Upper lobe of right lung (tissue), 1 donor: Measurements from ENCODE around the gene NAXD. TPM values are rescaled to one million over a fixed set of nuclear protein-coding genes. Genes with fewer than 3 reads are reported as not detected.

Experiments used
- ATAC-seq: fragments of 200-7000 bp; cut with Tn5 transposase; one replicate; pipeline ENCODE4 v1.9.1; 2020; ENCODE audit warnings: mild to moderate bottlenecking, moderate library complexity
- DNase-seq: peaks from one replicate; pipeline ENCODE4 v3.0.0-alpha.2; 2020
- H3K27ac ChIP-seq: fragments of 200-600 bp; one replicate; pipeline ENCODE4 v1.8.0; 2022
- H3K27me3 ChIP-seq: fragments of 200-600 bp; one replicate; pipeline ENCODE4 v1.8.0; 2022; ENCODE audit warnings: mild to moderate bottlenecking
- H3K36me3 ChIP-seq: fragments of 200-600 bp; one replicate; pipeline ENCODE4 v1.8.0; 2022
- H3K4me1 ChIP-seq: fragments of 200-600 bp; one replicate; pipeline ENCODE4 v1.8.0; 2022
- H3K4me3 ChIP-seq: fragments of 200-600 bp; one replicate; pipeline ENCODE4 v1.8.0; 2022; ENCODE audit warnings: mild to moderate bottlenecking
- H3K9me3 ChIP-seq: fragments of 200-600 bp; one replicate; pipeline ENCODE4 v1.8.0; 2022
- intact Hi-C: fragments of 100-400 bp; cut with DNase I; formaldehyde crosslinking; loops from one replicate; pipeline ENCODE4 v1.11.0; 2022
- total RNA-seq: library from RNA; stranded (reverse); fragmentation: NEBNext Ultra II Directional; extraction: Animal tissue kit (Norgen Biotek cat#: 25700); gene quantifications from one replicate; pipeline ENCODE4 v1.2.1, GENCODE V29; 2021
- TF ChIP-seq, protein P1 (sequence below): fragments of 200-600 bp; IDR thresholded peaks from one replicate; pipeline ENCODE4 v1.8.0; 2022; ENCODE audit warnings: antibody characterized with exemption
- donor health status: DM: no; HTN: yes; CAD: no; lungs with severe emphysema.

The NAXD gene
- total RNA-seq, 1 donor from 2014 or later = 32.2 TPM

DNA sequence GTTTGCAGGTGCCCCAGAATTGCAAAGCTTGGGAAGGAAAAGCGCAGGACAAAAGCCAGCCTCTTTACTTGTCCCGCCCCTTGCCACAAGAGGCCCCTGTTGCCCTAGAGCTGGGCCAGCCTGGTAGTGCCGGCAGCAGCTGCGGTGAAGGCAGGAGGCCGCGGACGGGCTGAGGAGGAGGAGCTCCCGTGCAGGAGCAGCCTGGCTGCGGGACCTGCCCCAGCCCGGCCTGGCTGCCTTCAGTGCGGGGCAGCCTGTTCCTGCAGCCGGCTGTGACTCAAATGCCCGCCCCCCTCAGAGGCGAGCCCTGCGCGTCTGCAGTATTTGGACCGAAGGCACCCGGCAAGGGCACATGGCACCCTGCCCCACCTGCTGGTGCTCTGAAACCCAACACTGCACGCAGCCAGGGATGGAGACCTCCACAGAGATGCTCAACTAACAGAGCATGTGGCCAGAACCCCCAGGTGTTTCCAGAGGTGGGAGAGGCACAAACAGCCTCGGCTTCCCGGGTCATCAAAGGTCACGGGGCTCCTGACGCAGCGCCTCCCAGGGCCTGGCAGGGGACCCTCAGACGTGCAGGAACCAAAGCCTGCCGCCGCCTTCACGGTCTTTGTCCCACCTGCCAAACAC lies 29.7 kb downstream of the NAXD start:
- DNase-seq (peak; percentile 84), ATAC-seq (peak; percentile 88)
- H3K27me3 ChIP-seq = no peaks in the 10 kb centered on the region
- no peaks in the 10 kb centered on the region for H3K4me1 ChIP-seq
- H3K4me3 ChIP-seq = no peak overlapping the region
- H3K9me3 ChIP-seq = no peaks in the 10 kb centered on the region
- TF ChIP-seq, protein P1, sequence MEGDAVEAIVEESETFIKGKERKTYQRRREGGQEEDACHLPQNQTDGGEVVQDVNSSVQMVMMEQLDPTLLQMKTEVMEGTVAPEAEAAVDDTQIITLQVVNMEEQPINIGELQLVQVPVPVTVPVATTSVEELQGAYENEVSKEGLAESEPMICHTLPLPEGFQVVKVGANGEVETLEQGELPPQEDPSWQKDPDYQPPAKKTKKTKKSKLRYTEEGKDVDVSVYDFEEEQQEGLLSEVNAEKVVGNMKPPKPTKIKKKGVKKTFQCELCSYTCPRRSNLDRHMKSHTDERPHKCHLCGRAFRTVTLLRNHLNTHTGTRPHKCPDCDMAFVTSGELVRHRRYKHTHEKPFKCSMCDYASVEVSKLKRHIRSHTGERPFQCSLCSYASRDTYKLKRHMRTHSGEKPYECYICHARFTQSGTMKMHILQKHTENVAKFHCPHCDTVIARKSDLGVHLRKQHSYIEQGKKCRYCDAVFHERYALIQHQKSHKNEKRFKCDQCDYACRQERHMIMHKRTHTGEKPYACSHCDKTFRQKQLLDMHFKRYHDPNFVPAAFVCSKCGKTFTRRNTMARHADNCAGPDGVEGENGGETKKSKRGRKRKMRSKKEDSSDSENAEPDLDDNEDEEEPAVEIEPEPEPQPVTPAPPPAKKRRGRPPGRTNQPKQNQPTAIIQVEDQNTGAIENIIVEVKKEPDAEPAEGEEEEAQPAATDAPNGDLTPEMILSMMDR = peak; percentile 32
- no peak overlapping the region for H3K27ac ChIP-seq
- intact Hi-C loops = no loop called here
- peaks cover 59% of the 10 kb centered on the region for H3K36me3 ChIP-seq

DNA sequence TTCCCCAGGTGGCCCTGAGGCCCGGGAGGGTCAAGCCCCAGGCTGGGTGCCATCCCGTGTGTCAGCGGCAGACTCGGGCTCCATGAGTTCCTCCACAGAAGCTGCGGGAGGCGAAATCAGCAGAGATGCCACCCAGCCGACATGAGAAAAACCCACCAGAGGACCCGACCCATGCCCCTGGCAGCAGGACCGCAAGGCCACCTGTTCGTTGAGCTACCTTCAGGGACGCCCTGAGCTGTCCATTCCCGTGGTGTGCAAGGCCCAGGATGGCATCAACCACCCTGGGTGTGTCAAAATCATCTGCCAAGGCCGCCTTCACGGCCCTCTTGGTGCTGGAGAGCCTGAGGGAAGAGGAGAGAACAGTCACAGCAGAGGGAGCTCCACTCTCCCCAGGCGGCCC lies 30.4 kb downstream of the NAXD start:
- Histone ChIP-seq H3K27me3 (no peaks in the 10 kb centered on the region), H3K36me3 (peaks cover 61% of the 10 kb centered on the region), H3K4me3 (no peak overlapping the region), H3K27ac (no peak overlapping the region), H3K4me1 (no peaks in the 10 kb centered on the region), H3K9me3 (no peaks in the 10 kb centered on the region)
- TF ChIP-seq, protein P1 = no peak
- intact Hi-C loops = no loop called here
- DNase-seq (no peak), ATAC-seq (no peak)

DNA sequence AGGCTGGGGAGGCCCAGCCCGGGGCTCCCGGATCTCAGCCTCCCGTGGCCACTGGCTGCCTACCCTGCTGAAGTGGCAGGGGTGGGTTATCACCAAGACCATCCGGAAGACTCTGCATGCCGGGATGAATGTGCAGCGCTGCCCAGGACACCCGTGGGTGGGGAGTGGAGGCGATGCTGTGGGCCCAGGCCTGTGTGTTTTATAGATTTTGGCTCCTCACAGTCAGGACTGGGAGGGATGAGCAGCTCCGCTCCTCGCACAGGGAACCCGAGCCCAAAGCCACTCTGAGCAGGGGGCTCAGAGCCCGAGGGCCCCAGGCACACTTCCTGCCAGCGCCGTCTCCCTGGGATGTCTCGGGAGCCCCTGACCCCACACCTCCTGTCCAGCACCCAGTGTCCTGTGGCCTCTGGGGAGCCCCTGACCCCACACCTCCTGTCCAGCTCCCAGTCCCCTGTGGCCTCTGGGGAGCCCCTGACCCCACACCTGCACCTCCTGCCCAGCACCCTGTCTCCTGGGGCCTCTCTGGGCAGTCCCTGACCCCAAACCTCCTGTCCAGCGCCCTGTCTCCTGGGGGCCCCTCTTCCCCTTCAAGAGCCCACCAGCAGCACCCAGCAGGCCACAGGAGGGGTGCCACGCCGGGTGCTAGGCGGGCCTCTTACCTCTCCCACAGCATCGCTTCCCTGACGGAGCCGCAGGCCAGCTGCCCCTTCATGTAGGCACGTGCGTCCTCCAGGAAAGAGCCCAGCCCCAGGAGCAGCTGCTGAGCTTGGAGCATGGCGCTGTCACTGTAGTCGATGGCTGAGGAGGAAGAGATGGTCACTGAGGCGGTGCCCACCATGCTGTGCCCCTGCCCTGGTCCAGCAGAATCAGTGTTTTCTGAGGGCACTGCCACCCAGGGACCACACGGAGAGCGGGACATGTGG lies 31.4 kb downstream of the NAXD start:
- no peak for DNase-seq
- H3K27ac ChIP-seq = no peak overlapping the region
- no peak for ATAC-seq
- H3K4me1 ChIP-seq = no peaks in the 10 kb centered on the region
- H3K4me3 ChIP-seq = no peak overlapping the region
- peaks cover 57% of the 10 kb centered on the region for H3K36me3 ChIP-seq
- no peaks in the 10 kb centered on the region for H3K27me3 ChIP-seq
- H3K9me3 ChIP-seq = no peaks in the 10 kb centered on the region
- TF ChIP-seq, protein P1 = no peak
- intact Hi-C loops = no loop called here

DNA sequence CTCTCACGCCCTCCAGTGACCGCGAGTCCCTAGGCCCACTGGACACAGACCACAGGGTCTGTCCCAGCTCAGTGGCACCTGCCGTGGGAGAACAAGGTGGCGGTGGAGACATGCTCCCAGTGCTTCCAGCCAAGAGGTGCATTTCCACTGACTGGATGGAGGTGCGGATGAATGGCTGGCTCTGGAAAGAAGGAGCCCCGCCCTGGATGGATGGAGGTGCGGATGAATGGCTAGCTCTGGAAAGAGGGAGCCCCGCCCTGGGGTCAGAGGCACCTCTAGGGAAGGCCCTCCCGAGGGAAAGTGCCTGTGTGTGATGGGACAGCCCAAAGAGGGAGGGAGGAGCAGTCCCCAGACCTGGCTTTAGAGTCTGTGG lies 32.0 kb downstream of the NAXD start:
- no peak for ATAC-seq
- TF ChIP-seq, protein P1 = no peak
- Histone ChIP-seq H3K4me3 (no peak overlapping the region), H3K27me3 (no peaks in the 10 kb centered on the region), H3K9me3 (no peaks in the 10 kb centered on the region), H3K36me3 (peaks cover 50% of the 10 kb centered on the region), H3K27ac (no peak overlapping the region), H3K4me1 (no peaks in the 10 kb centered on the region)
- intact Hi-C loops = no loop called here
- DNase-seq = no peak

DNA sequence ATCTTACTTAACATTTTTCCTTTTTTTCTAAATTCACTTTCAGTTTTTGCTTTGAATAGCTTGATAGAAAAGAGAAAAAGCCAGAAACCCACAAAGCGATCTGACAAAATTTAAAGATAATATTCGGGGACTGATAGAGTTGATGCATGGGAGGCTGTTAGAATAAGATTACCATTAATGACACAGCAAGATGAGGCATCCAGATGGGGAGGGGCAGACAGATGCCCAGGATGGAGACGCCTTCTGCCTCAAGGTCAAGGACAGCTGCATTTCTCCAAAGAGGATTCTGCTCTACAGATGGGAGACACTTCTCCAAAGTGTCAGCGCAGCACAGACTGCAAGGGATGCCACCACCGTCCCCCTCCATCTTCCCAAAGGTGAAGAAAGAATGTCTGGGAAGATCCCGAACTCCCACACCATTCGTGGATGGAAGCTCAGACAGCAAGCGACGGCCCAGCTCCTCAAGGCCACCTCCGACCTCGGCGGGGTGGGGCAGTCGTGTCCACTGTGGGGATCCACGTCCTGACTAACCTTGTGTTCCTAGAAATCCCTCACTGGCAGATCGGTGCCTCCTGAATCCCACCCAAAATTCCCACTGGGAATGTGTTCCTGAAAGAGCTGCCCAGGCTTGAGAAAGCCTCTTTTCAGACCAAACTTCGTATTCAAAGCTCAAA lies 32.9 kb downstream of the NAXD start:
- ATAC-seq = no peak

More for the DNA sequence above, 32.9 kb downstream of the NAXD start:
- H3K27me3 ChIP-seq = no peaks in the 10 kb centered on the region
- DNase-seq = no peak
- H3K4me3 ChIP-seq = no peak overlapping the region
- intact Hi-C loops = no loop called here
- no peaks in the 10 kb centered on the region for H3K9me3 ChIP-seq
- H3K36me3 ChIP-seq = peaks cover 45% of the 10 kb centered on the region
- no peaks in the 10 kb centered on the region for H3K4me1 ChIP-seq
- TF ChIP-seq, protein P1 = no peak
- H3K27ac ChIP-seq = no peak overlapping the region
